Astrocyte of the cerebellum (primary cell): ENCODE data around the gene PFKFB3.

ENCODE experiments used
- DNase-seq: peaks from one replicate; pipeline ENCODE4 v3.0.0-alpha.2; 2011; ENCODE audit warnings: low read depth
- H3K4me3 ChIP-seq: 2 replicates; pipeline ENCODE4 v1.5.1; 2011; ENCODE audit warnings: mild to moderate bottlenecking, low read depth, low read length, moderate library complexity
- CTCF ChIP-seq: IDR thresholded peaks from 2 replicates; pipeline ENCODE4 v1.5.1; 2012; ENCODE audit warnings: low read length, low read depth, moderate library complexity, mild to moderate bottlenecking; ENCODE audit errors: missing control alignments
- in situ Hi-C: cut with HindIII; loops from 2 replicates; pipeline ENCODE4 v1.10.0; 2017; ENCODE audit warnings: low sequenced_read_pairs

PFKFB3 gene

GRCh38 chr10:6267941-6268340, 65.2 kb downstream of the PFKFB3 start:
- no peak overlapping the region for H3K4me3 ChIP-seq
- DNase-seq: no peak
- TF ChIP-seq CTCF: no peak
- in situ Hi-C loops: no loop called here

- TF ChIP-seq CTCF: no peak
- in situ Hi-C loops: no loop called here
- DNase-seq: no peak
- H3K4me3 ChIP-seq: no peak overlapping the region
Measured at GRCh38 chr10:6269432-6269831, 66.7 kb downstream of the PFKFB3 start.

GRCh38 chr10:6269953-6270867, 67.5 kb downstream of the PFKFB3 start:
- in situ Hi-C loops: no loop called here
- no peak for DNase-seq
- TF ChIP-seq CTCF: no peak
- no peak overlapping the region for H3K4me3 ChIP-seq

- no peak overlapping the region for H3K4me3 ChIP-seq
- no peak for TF ChIP-seq CTCF
- DNase-seq: no peak
- in situ Hi-C loops: no loop called here
Measured at GRCh38 chr10:6270951-6271350, 68.2 kb downstream of the PFKFB3 start.

- TF ChIP-seq CTCF: no peak
- in situ Hi-C loops: no loop called here
- H3K4me3 ChIP-seq: no peak overlapping the region
- DNase-seq: no peak
Measured at GRCh38 chr10:6271663-6272062, 68.9 kb downstream of the PFKFB3 start.

GRCh38 chr10:6272126-6272525, 69.4 kb downstream of the PFKFB3 start:
- no peak for TF ChIP-seq CTCF
- H3K4me3 ChIP-seq: no peak overlapping the region
- in situ Hi-C loops: no loop called here
- no peak for DNase-seq
